H9 (cell line): ENCODE results near the gene ARPC5L. TPM values are rescaled to one million over a fixed set of nuclear protein-coding genes. Genes with fewer than 3 reads are reported as not detected.

Source experiments
- DNase-seq: peaks from one replicate; pipeline ENCODE4 v3.0.0-alpha.2; 2017
- H2AFZ ChIP-seq: one replicate; pipeline ENCODE4 v1.6.1; 2013; ENCODE audit warnings: mild to moderate bottlenecking, low read length, control low read depth, moderate library complexity
- H2AK5ac ChIP-seq: 2 replicates; pipeline ENCODE4 v1.6.1; 2013; ENCODE audit warnings: low read length, control low read depth, mixed read lengths; ENCODE audit not compliant: insufficient read length
- H2BK120ac ChIP-seq: one replicate; pipeline ENCODE4 v1.6.1; 2013; ENCODE audit warnings: low read depth, mild to moderate bottlenecking, low read length, control low read depth, inconsistent platforms; ENCODE audit not compliant: poor library complexity, severe bottlenecking
- H2BK12ac ChIP-seq: 2 replicates; pipeline ENCODE4 v1.6.1; 2013; ENCODE audit warnings: low read length, control low read depth, mixed read lengths, low read depth; ENCODE audit not compliant: insufficient read length
- H2BK15ac ChIP-seq: 2 replicates; pipeline ENCODE4 v1.6.1; 2013; ENCODE audit warnings: low read depth, low read length, control low read depth
- H2BK20ac ChIP-seq: one replicate; pipeline ENCODE4 v1.6.1; 2013; ENCODE audit warnings: low read depth, mild to moderate bottlenecking, low read length, control low read depth, inconsistent platforms; ENCODE audit not compliant: poor library complexity, severe bottlenecking
- H2BK5ac ChIP-seq: 2 replicates; pipeline ENCODE4 v1.6.1; 2013; ENCODE audit warnings: low read length, control low read depth, mixed read lengths; ENCODE audit not compliant: insufficient read length
- H3K14ac ChIP-seq: 2 replicates; pipeline ENCODE4 v1.6.1; 2013; ENCODE audit warnings: low read length, control low read depth; ENCODE audit not compliant: insufficient read depth
- H3K18ac ChIP-seq: 2 replicates; pipeline ENCODE4 v1.6.1; 2013; ENCODE audit warnings: low read depth, mild to moderate bottlenecking, mixed read lengths, low read length, control low read depth; ENCODE audit not compliant: insufficient read length
- H3K23ac ChIP-seq: 2 replicates; pipeline ENCODE4 v1.6.1; 2013; ENCODE audit warnings: low read length, control low read depth, mixed read lengths, low read depth; ENCODE audit not compliant: insufficient read length
- H3K23me2 ChIP-seq: 2 replicates; pipeline ENCODE4 v1.6.1; 2013; ENCODE audit warnings: low read depth, mild to moderate bottlenecking, mixed read lengths, low read length, control low read depth; ENCODE audit not compliant: insufficient read length, poor library complexity, severe bottlenecking
- H3K27ac ChIP-seq: 2 replicates; pipeline ENCODE4 v1.5.1; 2013; ENCODE audit warnings: low read length, control low read depth, mixed read lengths, low read depth; ENCODE audit not compliant: insufficient read length
- H3K27me3 ChIP-seq: 2 replicates; pipeline ENCODE4 v1.6.1; 2013; ENCODE audit warnings: low read length, control low read depth, inconsistent platforms; ENCODE audit not compliant: insufficient read depth
- H3K4ac ChIP-seq: 2 replicates; pipeline ENCODE4 v1.6.1; 2013; ENCODE audit warnings: low read depth, mild to moderate bottlenecking, control low read depth, inconsistent platforms, low read length, moderate library complexity
- H3K4me1 ChIP-seq: 2 replicates; pipeline ENCODE4 v1.6.1; 2013; ENCODE audit warnings: low read length, control low read depth, inconsistent platforms; ENCODE audit not compliant: insufficient read depth
- H3K4me2 ChIP-seq: 2 replicates; pipeline ENCODE4 v1.6.1; 2013; ENCODE audit warnings: low read length, control low read depth, mixed read lengths; ENCODE audit not compliant: insufficient read length, insufficient read depth
- H3K56ac ChIP-seq: 2 replicates; pipeline ENCODE4 v1.6.1; 2013; ENCODE audit warnings: low read depth, mild to moderate bottlenecking, mixed read lengths, low read length, control low read depth; ENCODE audit not compliant: insufficient read length
- H3K79me1 ChIP-seq: 2 replicates; pipeline ENCODE4 v1.6.1; 2013; ENCODE audit warnings: low read depth, mild to moderate bottlenecking, moderate library complexity, low read length, control low read depth, inconsistent platforms; ENCODE audit not compliant: insufficient read depth, poor library complexity, severe bottlenecking
- H3K79me2 ChIP-seq: 2 replicates; pipeline ENCODE4 v1.6.1; 2013; ENCODE audit warnings: low read length, control low read depth, inconsistent platforms; ENCODE audit not compliant: insufficient read depth
- H3K9ac ChIP-seq: 2 replicates; pipeline ENCODE4 v1.6.1; 2013; ENCODE audit warnings: low read length, control low read depth, mixed read lengths; ENCODE audit not compliant: insufficient read length; ENCODE audit errors: extremely low read depth
- H3K9me3 ChIP-seq: one replicate; pipeline ENCODE4 v1.6.1; 2013; ENCODE audit warnings: low read depth, low read length, inconsistent platforms; ENCODE audit not compliant: control insufficient read depth
- H3T11ph ChIP-seq: one replicate; pipeline ENCODE4 v1.6.1; 2013; ENCODE audit warnings: mild to moderate bottlenecking, low read length, control low read depth, inconsistent platforms
- H4K20me1 ChIP-seq: one replicate; pipeline ENCODE4 v1.6.1; 2013; ENCODE audit not compliant: control insufficient read depth, insufficient read length, insufficient read depth
- H4K5ac ChIP-seq: 2 replicates; pipeline ENCODE4 v1.6.1; 2013; ENCODE audit warnings: low read depth, mild to moderate bottlenecking, mixed read lengths, low read length, control low read depth; ENCODE audit not compliant: insufficient read length
- H4K8ac ChIP-seq: replicated peaks from 2 replicates; pipeline ENCODE4 v1.6.1; 2013; ENCODE audit warnings: low read length, control low read depth, mixed read lengths, low read depth; ENCODE audit not compliant: insufficient read length
- H4K91ac ChIP-seq: 2 replicates; pipeline ENCODE4 v1.6.1; 2013; ENCODE audit warnings: low read depth, mild to moderate bottlenecking, moderate library complexity, mixed read lengths, low read length, control low read depth; ENCODE audit not compliant: insufficient read length
- H3K27ac Mint-ChIP-seq, 3 experiments: 2 replicates in 2 of 3; 3 replicates in 1 of 3; pipeline ENCODE4 v1.8.0; 2020 to 2021; ENCODE audit warnings: mixed read lengths in 3 of 3, mild to moderate bottlenecking in 1 of 3, moderate library complexity in 1 of 3
- H3K27me3 Mint-ChIP-seq: 2 replicates; pipeline ENCODE4 v1.8.0; 2021; ENCODE audit warnings: low read depth, mild to moderate bottlenecking, moderate library complexity, mixed read lengths
- H3K36me3 Mint-ChIP-seq, 3 experiments: 2 replicates in 2 of 3; 3 replicates in 1 of 3; pipeline ENCODE4 v1.8.0; 2020 to 2021; ENCODE audit warnings: low read depth in 3 of 3, mixed read lengths in 3 of 3; ENCODE audit not compliant: insufficient read depth in 1 of 3
- H3K4me1 Mint-ChIP-seq, 2 experiments: 2 replicates each; pipeline ENCODE4 v1.8.0; 2020; ENCODE audit warnings: mixed read lengths in 2 of 2
- H3K4me3 Mint-ChIP-seq, 2 experiments: 2 replicates in 1 of 2; 3 replicates in 1 of 2; pipeline ENCODE4 v1.8.0; 2020 to 2021; ENCODE audit warnings: mild to moderate bottlenecking in 2 of 2, mixed read lengths in 2 of 2, moderate library complexity in 1 of 2
- H3K9me3 Mint-ChIP-seq, 2 experiments: 2 replicates in 1 of 2; 3 replicates in 1 of 2; pipeline ENCODE4 v1.8.0; 2020; ENCODE audit warnings: mild to moderate bottlenecking in 2 of 2, mixed read lengths in 2 of 2, moderate library complexity in 1 of 2
- WGBS: extraction: QIAGEN DNeasy Blood & Tissue Kit; methylation state at CpG from one replicate; pipeline ENCODE4 v1.1.7; 2013; ENCODE audit warnings: missing lambda C conversion rate, low lambda C conversion rate, mixed read lengths; ENCODE audit not compliant: insufficient read length; ENCODE audit errors: extremely low coverage; 5-methylcytosine and 5-hydroxymethylcytosine counted together
- total RNA-seq: library from RNA; stranded (reverse); gene quantifications from 2 replicates; pipeline ENCODE4 v1.2.1, GENCODE V29; 2021
- TF ChIP-seq, protein P1 (sequence below): fragments of 200-600 bp; sonication (generic); conservative IDR thresholded peaks from 3 replicates; pipeline ENCODE4 v1.8.0; 2021; ENCODE audit warnings: antibody characterized with exemption, mild to moderate bottlenecking

The ARPC5L gene
- total RNA-seq, 1 experiment from 2014 or later: 67.7 TPM

DNA sequence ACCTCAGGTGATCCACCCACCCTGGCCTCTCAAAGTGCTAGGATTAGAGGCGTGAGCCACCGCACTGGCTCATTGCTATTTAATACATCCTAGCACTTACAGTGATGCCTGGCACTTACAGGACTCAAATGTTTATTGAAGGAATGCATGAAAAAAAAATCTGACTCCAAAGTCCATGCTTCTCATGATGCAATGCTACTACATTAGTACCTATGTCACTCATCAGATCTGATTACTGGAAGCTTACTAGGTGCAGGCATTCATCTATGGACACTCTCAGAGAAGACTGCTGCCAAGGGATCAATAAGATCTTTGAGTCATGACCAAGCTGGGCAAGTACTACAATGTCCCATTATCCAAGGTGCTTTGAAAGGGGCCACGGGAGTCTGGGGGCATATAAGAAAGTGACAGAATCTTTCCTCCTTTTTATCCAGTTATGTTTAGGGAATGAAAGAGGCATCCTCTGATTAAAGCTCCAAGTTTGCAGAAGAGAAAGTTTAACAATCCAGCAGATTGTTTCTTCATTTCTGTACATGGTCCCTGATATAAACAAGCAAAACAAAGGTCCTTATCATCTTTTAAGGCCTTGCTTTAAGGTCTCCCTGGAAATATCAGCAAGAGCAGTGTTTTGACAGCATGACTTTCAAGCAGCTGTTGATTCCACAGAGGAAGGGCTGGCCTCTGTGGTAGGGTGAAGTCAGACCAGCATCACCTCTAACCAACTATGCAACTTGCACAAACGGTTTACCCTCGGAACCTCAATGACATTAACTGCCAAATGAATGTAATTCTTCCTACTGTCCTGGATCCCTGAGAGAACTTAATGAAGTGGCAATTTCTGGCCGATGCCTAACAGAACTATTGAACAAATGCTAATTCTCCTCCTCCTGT, 35.9 kb downstream of the ARPC5L start:
- no peak overlapping the region for H3K4me2 ChIP-seq
- H2BK20ac ChIP-seq: no peak overlapping the region
- no peak overlapping the region for H4K5ac ChIP-seq
- no peaks in the 10 kb centered on the region for H3K79me1 ChIP-seq
- H4K20me1 ChIP-seq: no peaks in the 10 kb centered on the region
- H3K4me1 ChIP-seq: no peaks in the 10 kb centered on the region
- Mint-ChIP-seq H3K4me3 (no peak overlapping the region), H3K27me3 (no peaks in the 10 kb centered on the region), H3K4me1 (peaks cover 4 to 13% of the 10 kb centered on the region in 2 experiments), H3K27ac (no peak overlapping the region), H3K9me3 (no peaks in the 10 kb centered on the region), H3K36me3 (peaks cover 3 to 15% (median 14%) of the 10 kb centered on the region in 3 experiments)
- H3K18ac ChIP-seq: no peak overlapping the region
- no peak overlapping the region for H3K27ac ChIP-seq
- TF ChIP-seq, protein P1, sequence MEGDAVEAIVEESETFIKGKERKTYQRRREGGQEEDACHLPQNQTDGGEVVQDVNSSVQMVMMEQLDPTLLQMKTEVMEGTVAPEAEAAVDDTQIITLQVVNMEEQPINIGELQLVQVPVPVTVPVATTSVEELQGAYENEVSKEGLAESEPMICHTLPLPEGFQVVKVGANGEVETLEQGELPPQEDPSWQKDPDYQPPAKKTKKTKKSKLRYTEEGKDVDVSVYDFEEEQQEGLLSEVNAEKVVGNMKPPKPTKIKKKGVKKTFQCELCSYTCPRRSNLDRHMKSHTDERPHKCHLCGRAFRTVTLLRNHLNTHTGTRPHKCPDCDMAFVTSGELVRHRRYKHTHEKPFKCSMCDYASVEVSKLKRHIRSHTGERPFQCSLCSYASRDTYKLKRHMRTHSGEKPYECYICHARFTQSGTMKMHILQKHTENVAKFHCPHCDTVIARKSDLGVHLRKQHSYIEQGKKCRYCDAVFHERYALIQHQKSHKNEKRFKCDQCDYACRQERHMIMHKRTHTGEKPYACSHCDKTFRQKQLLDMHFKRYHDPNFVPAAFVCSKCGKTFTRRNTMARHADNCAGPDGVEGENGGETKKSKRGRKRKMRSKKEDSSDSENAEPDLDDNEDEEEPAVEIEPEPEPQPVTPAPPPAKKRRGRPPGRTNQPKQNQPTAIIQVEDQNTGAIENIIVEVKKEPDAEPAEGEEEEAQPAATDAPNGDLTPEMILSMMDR: no peak
- no peak overlapping the region for H2BK15ac ChIP-seq
- H3K23me2 ChIP-seq: no peaks in the 10 kb centered on the region
- no peak overlapping the region for H2AFZ ChIP-seq
- H3K9me3 ChIP-seq: no peaks in the 10 kb centered on the region
- H4K8ac ChIP-seq: no peak overlapping the region
- no peak overlapping the region for H3K23ac ChIP-seq
- H3K4ac ChIP-seq: no peak overlapping the region
- H2BK5ac ChIP-seq: no peak overlapping the region
- WGBS: no CpG with 5 or more reads among the region's 6 CpGs
- no peak overlapping the region for H2BK12ac ChIP-seq
- H3K27me3 ChIP-seq: no peaks in the 10 kb centered on the region
- DNase-seq: no peak
- H4K91ac ChIP-seq: no peak overlapping the region
- no peak overlapping the region for H3T11ph ChIP-seq
- H3K56ac ChIP-seq: no peak overlapping the region
- H2AK5ac ChIP-seq: no peak overlapping the region
- no peak overlapping the region for H3K14ac ChIP-seq
- H2BK120ac ChIP-seq: no peak overlapping the region
- H3K9ac ChIP-seq: no peak overlapping the region
- H3K79me2 ChIP-seq: no peaks in the 10 kb centered on the region
